HG03558 (cell line): ENCODE results near the gene PDLIM4.

Experiments
- ATAC-seq: cut with Tn5 transposase; IDR thresholded peaks from one replicate; pipeline ENCODE4 v1.9.1; 2021; ENCODE audit warnings: moderate number of reproducible peaks; ENCODE audit not compliant: unreplicated experiment; ENCODE audit errors: extremely low read depth

PDLIM4 gene

GRCh38 chr5:132250547-132250946 is 6.9 kb upstream of the PDLIM4 start:
- no peak for ATAC-seq

GRCh38 chr5:132251220-132251725 is 6.2 kb upstream of the PDLIM4 start:
- no peak for ATAC-seq

- no peak for ATAC-seq
These were observed 4.5 kb upstream of the PDLIM4 start for GRCh38 chr5:132253008-132253441.

- ATAC-seq = no peak
These were observed 3.8 kb upstream of the PDLIM4 start for GRCh38 chr5:132253452-132254320.

GRCh38 chr5:132254321-132254977 is 3.0 kb upstream of the PDLIM4 start:
- ATAC-seq = no peak

- no peak for ATAC-seq
These were observed 1.3 kb upstream of the PDLIM4 start for GRCh38 chr5:132256086-132256782.

GRCh38 chr5:132256783-132257130 is 739 bp upstream of the PDLIM4 start:
- ATAC-seq = no peak

GRCh38 chr5:132258102-132259068 is 889 bp downstream of the PDLIM4 start:
- no peak for ATAC-seq

- ATAC-seq = no peak
These were observed 1.8 kb downstream of the PDLIM4 start for GRCh38 chr5:132259069-132259851.

GRCh38 chr5:132260051-132260450 is 2.6 kb downstream of the PDLIM4 start:
- ATAC-seq = no peak

- ATAC-seq = no peak
These were observed 3.4 kb downstream of the PDLIM4 start for GRCh38 chr5:132260714-132261551.

GRCh38 chr5:132261881-132262845 is 4.7 kb downstream of the PDLIM4 start:
- no peak for ATAC-seq

- ATAC-seq = no peak
These were observed 5.5 kb downstream of the PDLIM4 start for GRCh38 chr5:132262882-132263547.

- ATAC-seq = no peak
These were observed 6.2 kb downstream of the PDLIM4 start for GRCh38 chr5:132263548-132264261.

- no peak for ATAC-seq
These were observed 7.2 kb downstream of the PDLIM4 start for GRCh38 chr5:132264546-132265335.
